Measurements from ENCODE around the gene SLIT3.

SLIT3 gene

GRCh38 chr5:169294621-169295020 is 6.3 kb downstream of the SLIT3 start:
- no peak for TF ChIP-seq CTCF (IDR thresholded peaks at IDR 0.05; ENCODE audit: control insufficient read depth, extremely low read depth, insufficient read depth)
- H3K4me3 ChIP-seq (ENCODE audit: low read depth, low read length), result no peak overlapping the region
- no peak for DNase-seq (ENCODE audit: low read depth)

- no peak for DNase-seq (ENCODE audit: low read depth)
- H3K4me3 ChIP-seq (ENCODE audit: low read depth, low read length), result no peak overlapping the region
- TF ChIP-seq CTCF (IDR thresholded peaks at IDR 0.05; ENCODE audit: control insufficient read depth, extremely low read depth, insufficient read depth), result no peak
These were observed 9.1 kb downstream of the SLIT3 start for GRCh38 chr5:169291877-169292276.

- no peak for TF ChIP-seq CTCF (IDR thresholded peaks at IDR 0.05; ENCODE audit: control insufficient read depth, extremely low read depth, insufficient read depth)
- H3K4me3 ChIP-seq (ENCODE audit: low read depth, low read length), result no peak overlapping the region
- DNase-seq (ENCODE audit: low read depth), result no peak
These were observed 10.0 kb downstream of the SLIT3 start for GRCh38 chr5:169290895-169291294.

- TF ChIP-seq CTCF (IDR thresholded peaks at IDR 0.05; ENCODE audit: control insufficient read depth, extremely low read depth, insufficient read depth), result peak; percentile 18; the same call in 1 of the 2 replicates
- no peak overlapping the region for H3K4me3 ChIP-seq (ENCODE audit: low read depth, low read length)
- DNase-seq (ENCODE audit: low read depth), result no peak
These were observed 11.4 kb downstream of the SLIT3 start for GRCh38 chr5:169289520-169289919.

GRCh38 chr5:169288066-169288930 is 12.6 kb downstream of the SLIT3 start:
- TF ChIP-seq CTCF (IDR thresholded peaks at IDR 0.05; ENCODE audit: control insufficient read depth, extremely low read depth, insufficient read depth), result no peak
- H3K4me3 ChIP-seq (ENCODE audit: low read depth, low read length), result no peak overlapping the region
- no peak for DNase-seq (ENCODE audit: low read depth)

GRCh38 chr5:169287529-169287928 is 13.4 kb downstream of the SLIT3 start:
- no peak for TF ChIP-seq CTCF (IDR thresholded peaks at IDR 0.05; ENCODE audit: control insufficient read depth, extremely low read depth, insufficient read depth)
- H3K4me3 ChIP-seq (ENCODE audit: low read depth, low read length), result no peak overlapping the region
- DNase-seq (ENCODE audit: low read depth), result no peak
